CD4-positive, alpha-beta T cell (primary cell): ENCODE data around the gene OTULIN. TPM values are rescaled to one million over a fixed set of nuclear protein-coding genes. Genes with fewer than 3 reads are reported as not detected.

Source experiments
- ATAC-seq: fragments of 200-7000 bp; cut with Tn5 transposase; one replicate; pipeline ENCODE4 v1.10.0; 2022; ENCODE audit warnings: mild to moderate bottlenecking; ENCODE audit not compliant: poor library complexity
- CTCF ChIA-PET: fragments of 350-600 bp; sonication (Branson Sonifier 250); formaldehyde crosslinking; loops from one replicate; lab custom pipeline; 2021; ENCODE audit warnings: antibody characterized with exemption, inconsistent platforms; lab: Charles Lee
- POLR2A ChIA-PET: fragments of 350-600 bp; sonication (Branson Sonifier 250); formaldehyde crosslinking; loops from one replicate; lab custom pipeline; 2021; ENCODE audit warnings: antibody characterized with exemption, inconsistent platforms; lab: Charles Lee
- DNase-seq, 14 experiments: peaks; one replicate each; pipeline ENCODE4 v3.0.0-alpha.2; 2013 to 2020; ENCODE audit warnings: mixed read lengths in 2 of 14
- H3K27ac ChIP-seq, 2 donors: one replicate each; pipeline versions ENCODE4 v1.5.1 to v1.7.0; 2013; ENCODE audit warnings: low read length in 2 of 2, low read depth in 1 of 2, mild to moderate bottlenecking in 1 of 2
- H3K27me3 ChIP-seq, 2 experiments: 1 replicate in 1 of 2; 2 replicates in 1 of 2; pipeline versions ENCODE4 v1.6.1 to v1.7.0; 2013; ENCODE audit warnings: low read length in 2 of 2, control low read depth in 1 of 2, mild to moderate bottlenecking in 1 of 2, moderate library complexity in 1 of 2; ENCODE audit not compliant: insufficient read depth in 2 of 2, control insufficient read depth in 1 of 2
- H3K36me3 ChIP-seq: one replicate; pipeline ENCODE4 v1.6.1; 2013; ENCODE audit warnings: low read length, control low read depth; ENCODE audit not compliant: insufficient read depth
- H3K4me1 ChIP-seq: one replicate; pipeline ENCODE4 v1.6.1; 2013; ENCODE audit warnings: low read length, control low read depth; ENCODE audit not compliant: insufficient read depth
- H3K4me3 ChIP-seq: one replicate; pipeline ENCODE4 v1.5.1; 2013; ENCODE audit warnings: mild to moderate bottlenecking, low read length, moderate library complexity
- H3K9me3 ChIP-seq, 2 experiments: 1 replicate in 1 of 2; 2 replicates in 1 of 2; pipeline versions ENCODE4 v1.6.1 to v1.7.0; 2013; ENCODE audit warnings: low read length in 2 of 2, mild to moderate bottlenecking in 2 of 2, control low read depth in 1 of 2, moderate library complexity in 1 of 2; ENCODE audit not compliant: control insufficient read depth in 1 of 2, insufficient read depth in 1 of 2
- H3K27ac Mint-ChIP-seq: one replicate; pipeline ENCODE4 v1.8.0; 2020; ENCODE audit warnings: mixed read lengths
- H3K27me3 Mint-ChIP-seq: one replicate; pipeline ENCODE4 v1.8.0; 2021; ENCODE audit warnings: mixed read lengths
- H3K36me3 Mint-ChIP-seq: one replicate; pipeline ENCODE4 v1.8.0; 2021; ENCODE audit warnings: low read depth, mixed read lengths
- H3K4me1 Mint-ChIP-seq: one replicate; pipeline ENCODE4 v1.8.0; 2021; ENCODE audit warnings: low read depth, mixed read lengths
- H3K4me3 Mint-ChIP-seq: one replicate; pipeline ENCODE4 v1.8.0; 2020; ENCODE audit warnings: mild to moderate bottlenecking, mixed read lengths
- H3K9me3 Mint-ChIP-seq: one replicate; pipeline ENCODE4 v1.8.0; 2020; ENCODE audit warnings: mixed read lengths
- CTCF ChIP-seq: fragments of 200-600 bp; IDR thresholded peaks from one replicate; pipeline ENCODE4 v1.8.0; 2022; ENCODE audit warnings: antibody characterized with exemption, mild to moderate bottlenecking
- intact Hi-C, 2 experiments: fragments of 100-400 bp; cut with DNase I in 1 of 2; cut with micrococcal nuclease in 1 of 2; formaldehyde crosslinking; loops; one replicate each; pipeline versions ENCODE4 v1.15.1 to v1.9.0; 2023 to 2025; cut with DNase I, micrococcal nuclease
- total RNA-seq, 174 experiments: library from RNA in 2 of 174; stranded (reverse) in 2 of 174; gene quantifications; one replicate each; pipeline ENCODE4 v1.2.3 and lab custom pipeline; 2021 to 2026

Gene OTULIN
- total RNA-seq, 2 experiments from 2014 or later = 69.4 to 77.0 TPM

- CTCF ChIA-PET = interaction anchor here (1.4 kb wide), 1 partner anchor 38 kb away, joined by 3 read pairs; no protein-coding TSS in a partner anchor
- peak overlapping the region; percentile 75 for H3K27ac Mint-ChIP-seq
- Histone ChIP-seq H3K27ac (no peak overlapping the region), H3K36me3 (peaks cover 70% of the 10 kb centered on the region), H3K27me3 (no peaks in the 10 kb centered on the region), H3K9me3 (no peaks in the 10 kb centered on the region), H3K4me1 (peaks cover 8% of the 10 kb centered on the region), H3K4me3 (no peak overlapping the region)
- peaks cover 30% of the 10 kb centered on the region for H3K4me1 Mint-ChIP-seq
- ATAC-seq = no peak
- H3K4me3 Mint-ChIP-seq = no peak overlapping the region
- no peak for TF ChIP-seq CTCF
- H3K9me3 Mint-ChIP-seq = no peaks in the 10 kb centered on the region
- H3K27me3 Mint-ChIP-seq = no peaks in the 10 kb centered on the region
- peaks cover 84% of the 10 kb centered on the region for H3K36me3 Mint-ChIP-seq
- intact Hi-C loops = no loop called here
- no peak for DNase-seq
- POLR2A ChIA-PET = no interaction called here
Observed at GRCh38 chr5:14681236-14681752, 16.8 kb downstream of the OTULIN start.

- POLR2A ChIA-PET = interaction anchor here (0.6 to 1.6 kb wide), 4 partner anchors 10 to 309 kb away, joined by 3 to 4 read pairs (median 3); no protein-coding TSS in a partner anchor
- CTCF ChIA-PET = interaction anchor here (0.6 to 2.1 kb wide), 4 partner anchors 12 to 319 kb away, joined by 5 to 13 read pairs (median 8); no protein-coding TSS in a partner anchor
- no peaks in the 10 kb centered on the region for H3K27me3 Mint-ChIP-seq
- H3K27me3 ChIP-seq = no peaks in the 10 kb centered on the region
- H3K27ac ChIP-seq = no peak overlapping the region
- peaks cover 92% of the 10 kb centered on the region for H3K36me3 Mint-ChIP-seq
- peak overlapping the region; percentile 47 for H3K27ac Mint-ChIP-seq
- H3K36me3 ChIP-seq = peaks cover 87% of the 10 kb centered on the region
- no peaks in the 10 kb centered on the region for H3K9me3 Mint-ChIP-seq
- no peak for ATAC-seq
- no peak for DNase-seq
- intact Hi-C loops = no loop called here
- H3K4me3 Mint-ChIP-seq = no peak overlapping the region
- no peak for TF ChIP-seq CTCF
- H3K9me3 ChIP-seq = no peaks in the 10 kb centered on the region
- peaks cover 19% of the 10 kb centered on the region for H3K4me1 Mint-ChIP-seq
- H3K4me3 ChIP-seq = no peak overlapping the region
- H3K4me1 ChIP-seq = peaks cover 5% of the 10 kb centered on the region
Observed at GRCh38 chr5:14683906-14684455, 19.5 kb downstream of the OTULIN start.

DNA sequence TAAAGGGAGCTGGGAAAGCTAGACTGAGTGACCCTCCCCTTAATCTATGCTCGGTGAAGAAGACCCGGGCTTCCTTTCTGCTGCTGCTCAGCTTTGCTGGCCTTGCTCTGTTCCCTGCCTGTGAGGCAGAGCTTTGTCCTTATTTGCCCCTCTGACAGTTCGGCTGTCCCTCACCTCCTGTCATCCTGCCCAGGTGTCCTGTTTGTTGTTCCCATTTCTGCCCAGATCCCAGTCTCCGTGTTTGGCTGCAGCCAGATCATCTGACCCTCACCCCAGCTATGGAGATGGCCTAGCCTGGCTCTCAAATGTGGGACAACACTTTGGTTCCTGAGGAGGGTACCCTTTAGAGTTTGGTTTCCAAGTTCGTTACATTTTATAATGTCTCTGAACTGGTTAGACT lies 20.2 kb downstream of the OTULIN start:
- H3K36me3 Mint-ChIP-seq = peaks cover 92% of the 10 kb centered on the region
- H3K27me3 ChIP-seq = no peaks in the 10 kb centered on the region
- CTCF ChIA-PET = interaction anchor here (1.1 to 2.1 kb wide), 9 partner anchors 13 to 318 kb away, joined by 4 to 13 read pairs (median 6); no protein-coding TSS in a partner anchor
- no peak overlapping the region for H3K4me3 Mint-ChIP-seq
- TF ChIP-seq CTCF = no peak
- peak overlapping the region; percentile 62 for H3K27ac Mint-ChIP-seq
- peaks cover 16% of the 10 kb centered on the region for H3K4me1 Mint-ChIP-seq
- H3K4me3 ChIP-seq = no peak overlapping the region
- no peaks in the 10 kb centered on the region for H3K9me3 Mint-ChIP-seq
- POLR2A ChIA-PET = interaction anchor here (0.6 to 2.4 kb wide), 6 partner anchors 9 to 308 kb away, joined by 3 to 20 read pairs (median 4); no protein-coding TSS in a partner anchor
- no peaks in the 10 kb centered on the region for H3K9me3 ChIP-seq
- ATAC-seq (no peak), DNase-seq (no peak)
- no peak overlapping the region for H3K27ac ChIP-seq
- intact Hi-C loops = loop anchor here (1.0 to 5.0 kb wide), 6 partner anchors 22 to 330 kb away; partner anchors contain the start of gene ANKH (in 2 of the 2)
- peaks cover 88% of the 10 kb centered on the region for H3K36me3 ChIP-seq
- H3K4me1 ChIP-seq = peaks cover 5% of the 10 kb centered on the region
- H3K27me3 Mint-ChIP-seq = no peaks in the 10 kb centered on the region
